Stimulated activated CD8-positive, alpha-beta memory T cell treated with anti-CD3 and anti-CD28 coated beads, Interleukin-15, amount 100 ng/mL, for 24 hours (primary cell): ENCODE results near the gene CDKL2.
"Not testable (repeated sequence)": the region's sequence is repeated elsewhere in the genome, so short reads cannot be mapped to it uniquely, and the experiment has no call there.

Source experiments
- DNase-seq: peaks from one replicate; pipeline ENCODE4 v3.0.0-alpha.2; 2020; ENCODE audit warnings: low read depth

CDKL2 gene

DNA sequence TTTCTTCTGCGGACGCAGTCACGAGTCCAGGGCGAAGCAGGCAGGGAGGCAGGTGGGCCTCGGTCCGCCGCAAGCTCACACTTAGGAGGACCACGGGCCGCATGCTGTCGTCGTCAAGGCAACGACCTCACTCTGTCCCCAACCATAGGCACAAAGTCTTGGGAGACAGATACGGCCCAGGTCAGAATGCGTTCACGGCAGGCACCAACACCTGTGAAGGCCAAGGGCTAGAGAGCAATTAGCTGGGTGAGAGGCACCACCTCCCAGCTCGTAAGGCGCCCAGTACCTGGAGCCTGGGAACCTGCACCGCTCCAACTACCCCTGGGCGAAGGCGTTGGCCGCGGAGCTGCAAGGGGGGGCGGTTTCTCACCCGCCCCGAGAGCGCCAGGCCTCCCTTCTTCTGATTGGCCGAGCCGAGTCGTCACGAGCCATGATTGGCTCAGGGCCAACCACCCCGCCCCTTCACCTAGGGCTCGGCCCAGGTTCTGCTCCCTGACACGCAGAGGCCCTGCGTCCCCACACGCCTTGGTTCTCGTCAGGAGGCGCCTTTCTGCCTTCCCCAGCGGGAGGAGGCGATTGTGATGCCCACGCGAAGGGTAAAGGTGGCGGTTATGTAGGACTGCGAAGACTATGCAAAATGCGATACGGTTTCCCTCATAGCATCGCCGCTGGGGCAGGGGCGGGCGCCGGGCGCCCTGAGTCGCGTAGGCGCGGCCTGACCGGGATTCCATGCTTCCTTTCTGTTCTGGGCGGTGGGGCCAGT lies at the start of gene CDKL2:
Gene CDKL2 (minus strand): TSS at position 355 of the 763 bp plus-strand sequence. CDS start 4,540 bp downstream, outside the sequence.
- DNase-seq: peak; percentile 80

- DNase-seq: no peak
Measured at GRCh38 chr4:75678965-75679364, 48.6 kb upstream of the CDKL2 start.

- no peak for DNase-seq
Measured at GRCh38 chr4:75678473-75678872, 48.1 kb upstream of the CDKL2 start.

DNA sequence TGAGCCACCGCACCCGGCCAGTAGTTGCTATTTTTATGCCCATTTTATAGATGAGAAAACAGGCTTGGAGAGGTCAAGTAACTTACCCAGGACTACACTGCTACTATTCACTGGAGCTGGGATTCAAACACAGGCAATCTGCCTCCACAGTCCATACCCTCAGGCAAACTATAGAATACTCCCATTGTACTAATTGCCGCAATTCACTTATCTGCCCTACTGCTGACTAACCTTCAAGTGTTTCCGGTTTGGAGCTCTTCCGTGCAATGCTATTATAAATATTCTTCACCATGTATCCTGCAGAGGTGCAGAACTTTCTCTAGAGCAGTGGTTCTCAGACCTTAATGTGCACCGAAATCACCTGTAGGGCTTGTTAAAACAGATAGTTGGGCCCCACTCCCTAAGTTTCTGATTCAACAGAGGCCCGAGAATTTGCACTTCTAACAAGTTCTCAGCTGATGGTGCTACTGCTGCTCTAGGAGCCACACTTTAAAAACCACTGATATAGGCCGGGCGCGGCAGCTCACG lies 44.7 kb upstream of the CDKL2 start:
- DNase-seq: no peak

DNA sequence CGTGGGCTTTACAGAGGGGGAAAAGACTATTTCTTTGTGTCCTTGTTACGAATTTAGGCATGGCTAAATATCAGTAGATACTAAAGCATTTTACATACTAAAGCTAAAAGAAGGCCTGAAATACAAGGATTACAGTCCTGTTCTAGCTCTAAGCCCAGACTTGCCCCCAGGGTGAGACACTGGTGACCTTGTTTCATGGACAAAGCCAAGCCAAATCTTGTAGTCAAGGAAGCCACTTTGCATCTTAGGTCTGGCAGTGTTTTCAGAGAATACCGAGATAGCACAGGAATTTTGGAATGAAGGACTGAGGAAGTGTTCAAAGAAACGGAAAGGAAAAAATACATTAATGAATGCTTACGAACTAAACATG lies 43.6 kb upstream of the CDKL2 start:
- no peak for DNase-seq

DNA sequence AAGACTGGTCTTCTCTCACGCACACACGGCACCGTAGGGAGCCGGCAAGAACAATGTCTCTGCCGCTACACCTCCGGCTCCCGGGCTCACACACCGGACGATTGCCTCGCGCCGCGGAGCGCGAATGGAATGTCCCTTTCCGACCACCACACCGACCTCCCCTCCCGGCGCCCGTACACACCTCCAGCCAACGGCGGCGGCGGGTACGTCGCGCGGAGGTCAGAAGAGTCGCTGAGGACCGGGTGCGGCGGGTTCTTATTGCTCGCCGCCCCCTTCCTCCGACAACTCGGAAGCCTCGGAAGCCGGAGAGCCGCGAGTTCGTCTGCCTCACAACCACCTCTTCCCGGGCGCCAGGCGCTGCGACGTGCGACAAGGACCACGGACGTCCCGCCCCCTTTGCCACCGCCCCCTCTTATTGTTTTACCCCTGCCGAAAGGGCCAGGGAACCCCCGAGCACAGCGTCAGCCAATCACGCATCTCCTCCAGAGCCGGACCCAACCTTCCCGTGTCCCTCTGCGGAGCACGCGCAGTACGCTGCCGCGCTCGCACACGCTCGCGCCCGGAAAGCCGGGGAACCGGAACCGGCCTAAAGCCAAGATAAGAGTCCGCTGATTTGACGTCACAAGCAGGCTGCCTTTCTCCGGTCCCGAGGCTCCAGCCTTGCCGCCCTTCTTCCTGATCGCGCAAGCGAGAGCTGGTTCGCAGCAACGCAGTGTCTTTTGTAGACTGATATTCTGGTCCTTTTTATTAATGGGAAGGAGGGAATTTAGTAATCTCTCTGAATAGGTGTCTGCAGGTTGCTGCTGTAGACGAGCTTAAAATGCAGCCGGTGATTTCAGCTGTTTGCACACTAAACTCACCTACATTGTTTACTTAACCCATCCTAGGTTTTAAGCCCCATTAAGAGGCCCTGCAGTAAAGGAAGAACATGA lies 43.0 kb upstream of the CDKL2 start, which contains the start of gene G3BP2:
Gene G3BP2 (minus strand): TSS at position 385 of the 932 bp plus-strand sequence. CDS start 11,386 bp downstream, outside the sequence.
- peak; percentile 82 for DNase-seq

- DNase-seq: peak; percentile 59
Measured at GRCh38 chr4:75672461-75673026, 42.2 kb upstream of the CDKL2 start.

DNA sequence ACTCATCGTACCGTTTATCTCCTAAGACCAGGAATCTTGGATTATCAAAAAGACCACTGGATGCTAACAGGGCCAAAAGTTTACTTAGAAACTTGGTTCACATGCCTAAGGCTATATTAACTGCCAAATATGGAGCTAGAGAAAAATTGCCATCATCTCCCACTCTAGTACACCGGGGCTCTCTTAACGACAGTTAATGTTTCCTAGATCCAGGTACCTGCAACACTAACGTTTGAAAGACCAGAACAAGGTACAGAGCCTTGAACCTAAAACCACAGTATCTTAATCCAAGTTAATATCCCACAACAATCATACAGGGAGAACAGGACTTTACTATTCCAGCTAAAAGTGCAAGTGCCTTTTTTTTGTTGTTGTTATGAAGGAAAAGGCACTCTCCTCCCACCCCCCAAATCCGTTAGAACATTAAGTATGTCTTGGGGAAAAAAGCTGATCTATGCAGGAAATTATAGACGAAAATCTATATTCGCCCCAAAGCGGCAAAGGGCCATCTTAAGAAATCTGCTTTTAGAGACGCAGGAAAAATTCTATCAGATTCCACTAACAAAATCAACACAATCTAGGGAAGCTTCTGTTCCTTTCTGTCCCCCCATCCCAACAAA lies 41.6 kb upstream of the CDKL2 start:
- no peak for DNase-seq

- DNase-seq: no peak
Measured at GRCh38 chr4:75668596-75668995, 38.3 kb upstream of the CDKL2 start.

GRCh38 chr4:75667636-75668035 lies 37.3 kb upstream of the CDKL2 start:
- DNase-seq: not testable (repeated sequence)

DNA sequence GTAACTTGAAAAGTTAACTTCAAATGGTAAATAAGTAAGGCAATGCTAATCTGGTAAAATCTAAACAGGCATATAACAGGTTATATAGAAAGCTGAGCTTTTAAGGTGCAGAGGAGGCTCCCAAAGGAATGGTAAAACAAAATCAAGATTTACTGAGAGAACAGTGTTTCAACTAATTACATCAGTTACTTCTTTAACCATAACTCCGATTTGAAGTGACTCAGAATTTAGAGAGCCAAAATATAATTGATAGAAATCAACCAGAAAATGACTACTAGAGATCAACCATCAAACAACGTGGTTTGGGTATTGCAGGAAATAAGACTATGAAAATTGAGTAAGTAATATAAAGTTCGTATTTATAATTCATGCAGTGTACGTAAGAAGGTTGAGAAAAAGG lies 36.0 kb upstream of the CDKL2 start:
- no peak for DNase-seq

DNA sequence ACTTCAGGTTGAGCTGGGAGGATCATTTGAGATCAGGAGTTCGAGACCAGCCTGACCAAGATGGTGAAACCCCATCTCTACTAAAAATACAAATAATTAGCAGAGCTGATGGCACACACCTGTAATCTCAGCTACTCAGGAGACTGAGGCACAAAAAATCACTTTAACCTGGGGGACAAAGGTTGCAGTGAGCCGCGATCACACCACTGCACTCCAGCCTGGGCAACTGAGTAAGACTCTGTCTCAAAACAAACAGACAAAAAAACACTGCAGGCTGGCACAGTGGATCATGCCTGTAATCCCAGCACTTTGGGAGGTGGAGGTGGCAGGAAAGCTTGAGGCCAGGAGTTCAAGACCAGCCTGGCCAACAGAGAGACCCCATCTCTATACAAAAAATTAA lies 34.3 kb upstream of the CDKL2 start:
- DNase-seq: not testable (repeated sequence)

DNA sequence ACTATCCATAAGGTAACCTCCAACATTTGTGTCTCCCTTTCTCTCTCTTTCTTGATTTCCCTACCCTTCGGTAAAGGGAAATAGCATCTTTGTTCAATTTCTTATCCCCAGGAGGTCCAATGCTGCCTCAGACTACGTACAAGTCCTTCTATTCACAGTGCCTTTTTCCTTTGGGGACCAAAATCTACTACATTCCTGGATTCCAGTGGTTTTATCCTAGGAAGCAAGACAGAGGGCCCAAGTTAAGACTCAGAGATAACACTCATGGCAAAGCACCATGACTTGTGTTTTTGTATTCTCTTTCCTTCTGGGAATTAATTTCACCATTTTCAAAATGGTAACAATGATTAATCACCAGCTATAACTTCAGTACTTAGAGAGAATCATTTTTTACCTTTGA lies 32.3 kb upstream of the CDKL2 start:
- DNase-seq: no peak

GRCh38 chr4:75660491-75660890 lies 30.2 kb upstream of the CDKL2 start:
- DNase-seq: no peak

GRCh38 chr4:75659512-75660031 lies 29.2 kb upstream of the CDKL2 start:
- DNase-seq: no peak

- no peak for DNase-seq
Measured at GRCh38 chr4:75658876-75659275, 28.5 kb upstream of the CDKL2 start.

- no peak for DNase-seq
Measured at GRCh38 chr4:75655562-75655961, 25.2 kb upstream of the CDKL2 start.

- DNase-seq: no peak
Measured at GRCh38 chr4:75654905-75655304, 24.6 kb upstream of the CDKL2 start.

DNA sequence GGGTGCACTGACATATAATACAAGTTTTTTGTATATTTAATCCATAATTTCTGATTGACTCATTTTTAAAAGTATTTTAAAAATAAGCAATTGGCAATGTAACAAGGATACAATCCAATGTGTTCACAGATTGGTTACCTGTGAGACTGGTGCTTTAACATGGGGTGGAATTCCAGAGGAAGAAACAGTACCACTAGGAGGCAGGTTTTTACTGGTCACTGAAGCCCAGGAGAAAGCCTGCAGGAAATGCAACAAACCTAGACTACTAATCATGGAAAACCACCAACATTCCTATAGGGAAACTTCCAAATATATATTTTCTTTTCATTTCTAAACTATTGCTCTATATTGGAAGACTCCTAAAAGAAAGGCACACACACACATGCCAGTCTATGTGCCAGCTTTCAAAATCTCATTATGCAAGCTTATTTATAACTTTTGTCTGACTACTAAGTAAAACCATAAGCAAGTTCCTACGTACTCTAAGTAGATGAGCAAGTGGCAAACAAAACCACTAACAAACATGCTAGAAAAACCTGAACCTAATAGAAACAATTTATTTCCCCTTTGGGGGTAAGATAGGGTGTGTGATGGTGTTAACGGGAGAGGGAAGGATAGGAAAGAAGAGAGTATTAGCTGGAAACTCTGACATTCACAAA lies 23.6 kb upstream of the CDKL2 start:
- no peak for DNase-seq

- no peak for DNase-seq
Measured at GRCh38 chr4:75644095-75644494, 13.8 kb upstream of the CDKL2 start.

DNA sequence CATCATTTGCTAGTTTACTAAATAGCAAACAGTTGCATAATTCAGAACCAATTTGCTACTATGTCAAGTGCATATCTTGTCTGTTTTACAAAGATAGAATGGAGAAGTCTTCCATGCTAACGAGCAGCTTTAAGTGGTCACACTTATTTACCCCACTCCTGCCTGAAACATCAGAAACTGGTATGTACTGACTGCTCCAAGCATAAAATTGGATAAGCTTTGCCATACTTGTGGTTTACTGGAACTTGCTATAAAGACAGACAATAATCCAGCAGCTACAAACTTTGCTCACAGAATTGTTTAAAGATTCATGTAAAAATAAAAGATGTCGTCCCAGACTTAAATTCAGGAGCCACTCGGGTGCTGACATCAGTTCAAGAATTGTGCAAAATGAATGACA lies 13.3 kb upstream of the CDKL2 start:
- no peak for DNase-seq
